Aorta (tissue), 5 donors: ENCODE measurements around the gene WFDC11. TPM values are rescaled to one million over a fixed set of nuclear protein-coding genes. Genes with fewer than 3 reads are reported as not detected.

Source experiments
- ATAC-seq: fragments of 200-7000 bp; cut with Tn5 transposase; one replicate; pipeline ENCODE4 v1.9.1; 2022; ENCODE audit warnings: moderate library complexity; ENCODE audit not compliant: low FRiP score
- DNase-seq, 2 donors: peaks; one replicate each; pipeline ENCODE4 v3.0.0-alpha.2; 2020
- H3K27ac ChIP-seq, 2 donors: one replicate each; pipeline ENCODE4 v1.5.1; 2013; ENCODE audit warnings: low read length in 2 of 2, mild to moderate bottlenecking in 2 of 2, moderate library complexity in 2 of 2, control low read depth in 1 of 2, inconsistent platforms in 1 of 2, low read depth in 1 of 2
- H3K27me3 ChIP-seq, 2 donors: one replicate each; pipeline ENCODE4 v1.6.1; 2013; ENCODE audit warnings: control low read depth in 1 of 2, low read length in 1 of 2, mild to moderate bottlenecking in 1 of 2, moderate library complexity in 1 of 2; ENCODE audit not compliant: insufficient read depth in 2 of 2, control insufficient read depth in 1 of 2
- H3K36me3 ChIP-seq, 2 donors: one replicate each; pipeline ENCODE4 v1.6.1; 2013; ENCODE audit warnings: control low read depth in 1 of 2, low read length in 1 of 2, mild to moderate bottlenecking in 1 of 2; ENCODE audit not compliant: insufficient read depth in 2 of 2, control insufficient read depth in 1 of 2
- H3K4me1 ChIP-seq, 2 donors: one replicate each; pipeline ENCODE4 v1.6.1; 2013; ENCODE audit warnings: low read length in 2 of 2, control low read depth in 1 of 2, mild to moderate bottlenecking in 1 of 2, moderate library complexity in 1 of 2; ENCODE audit not compliant: insufficient read depth in 2 of 2, control insufficient read depth in 1 of 2
- H3K4me3 ChIP-seq, 2 donors: one replicate each; pipeline ENCODE4 v1.5.1; 2013; ENCODE audit warnings: low read length in 2 of 2, control low read depth in 1 of 2, mild to moderate bottlenecking in 1 of 2
- H3K9me3 ChIP-seq: one replicate; pipeline ENCODE4 v1.6.1; 2013; ENCODE audit warnings: mild to moderate bottlenecking, low read length; ENCODE audit not compliant: control insufficient read depth
- WGBS, 2 donors: extraction: QIAGEN DNeasy Blood & Tissue Kit; methylation state at CpG; one replicate each; pipeline ENCODE4 v1.1.7; 2013; 5-methylcytosine and 5-hydroxymethylcytosine counted together
- intact Hi-C, 2 donors: fragments of 100-400 bp; cut with DNase I; formaldehyde crosslinking; loops; one replicate each; pipeline versions ENCODE4 v1.14.2 to v1.15.0; 2022
- microRNA-seq, 2 donors: library from miRNA; unstranded; fragments of <30 nt; microRNA quantifications; one replicate each; pipeline ENCODE4 v1.2.0, GENCODE V29; 2020
- polyA plus RNA-seq, 2 donors: library from polyadenylated mRNA; stranded (reverse); fragments of 200-250 nt; gene quantifications; one replicate each; pipeline ENCODE4 v1.2.3, GENCODE V29; 2013
- total RNA-seq, 2 donors: library from RNA; stranded (reverse); fragmentation: NEBNext Ultra II Directional; extraction: Animal tissue kit (Norgen Biotek cat#: 25700); gene quantifications; one replicate each; pipeline ENCODE4 v1.2.1, GENCODE V29; 2021
- donor health status: healthy with polysubstance abuse.
- donor health status: Bipolar disorder and iron deficiency.
- donor health status: DM: no; HTN: no; CAD: no.
- donor health status: DM: no; HTN: no; CAD: no.
- donor health status: DM: yes; HTN: yes; CAD: no.

WFDC11 gene
- total and polyA plus RNA-seq, 4 donors, result not detected

DNA sequence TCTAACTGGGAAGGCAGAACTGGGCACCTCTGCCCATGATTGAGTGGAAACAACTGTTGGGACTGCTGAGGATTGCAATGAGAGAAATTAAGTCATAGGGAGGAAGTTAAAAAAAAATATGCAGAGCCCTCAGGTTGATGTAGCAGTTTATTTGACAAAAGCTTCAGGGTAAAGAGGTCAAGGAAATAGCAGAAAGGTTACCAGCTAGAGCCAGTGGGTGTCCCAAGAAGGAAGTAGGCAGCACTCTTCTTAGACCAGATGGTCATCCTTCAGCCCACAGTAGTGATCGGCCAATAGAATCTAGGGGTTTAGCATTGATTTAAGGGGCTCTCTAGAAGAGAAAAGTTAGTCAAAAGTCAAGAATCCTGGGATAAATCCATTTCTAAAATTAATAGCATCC, 62.2 kb downstream of the WFDC11 start:
- 86 to 88% methylated on average over 1 of the region's 1 CpG for WGBS, 2 donors
- no peaks in the 10 kb centered on the region for H3K36me3 ChIP-seq
- DNase-seq (no peak), ATAC-seq (no peak)
- H3K9me3 ChIP-seq, result peaks cover 3% of the 10 kb centered on the region
- intact Hi-C loops, result no loop called here
- H3K27me3 ChIP-seq, result no peaks in the 10 kb centered on the region
- no peak overlapping the region for H3K4me3 ChIP-seq
- H3K4me1 ChIP-seq, result no peaks in the 10 kb centered on the region
- no peak overlapping the region for H3K27ac ChIP-seq

Small RNA genes lying within 50 kb of the gene (microRNA-seq; reads per million reads assigned to microRNA genes)
- 5.0 to 14.9 reads per million in 2 donors for gene MIR3617

Other genes with a start within 250 kb of the WFDC11 start
- gene WFDC2, start 200.5 kb downstream of the WFDC11 start, total RNA-seq, result 1 to 10 TPM; 1.5 to 2.3 TPM
- 1 to 10 TPM in 1 of 2 donors, under 1 TPM in 1; 0.56 to 1.0 TPM for gene WFDC2, start 200.5 kb downstream of the WFDC11 start, polyA plus RNA-seq
- gene SPINT3, start 154.6 kb downstream of the WFDC11 start, total RNA-seq, result not detected
- not detected for gene SPINT3, start 154.6 kb downstream of the WFDC11 start, polyA plus RNA-seq
- not detected for gene WFDC6, start 130.8 kb downstream of the WFDC11 start, total RNA-seq
- not detected for gene WFDC6, start 130.8 kb downstream of the WFDC11 start, polyA plus RNA-seq
- gene EPPIN, start 122.8 kb downstream of the WFDC11 start, total RNA-seq, result not detected
- gene EPPIN, start 122.8 kb downstream of the WFDC11 start, polyA plus RNA-seq, result not detected
- gene WFDC8, start 91.0 kb downstream of the WFDC11 start, total RNA-seq, result not detected
- not detected for gene WFDC8, start 91.0 kb downstream of the WFDC11 start, polyA plus RNA-seq
- not detected for gene WFDC10A, start 40.5 kb downstream of the WFDC11 start, total RNA-seq
- gene WFDC10A, start 40.5 kb downstream of the WFDC11 start, polyA plus RNA-seq, result not detected
- gene WFDC9, start 39.0 kb downstream of the WFDC11 start, total RNA-seq, result not detected
- gene WFDC9, start 39.0 kb downstream of the WFDC11 start, polyA plus RNA-seq, result not detected
- not detected for gene WFDC13, start 31.8 kb upstream of the WFDC11 start, total RNA-seq
- gene WFDC13, start 31.8 kb upstream of the WFDC11 start, polyA plus RNA-seq, result not detected
- gene WFDC10B, start 34.8 kb upstream of the WFDC11 start, total RNA-seq, result not detected
- 1 to 10 TPM in 1 of 2 donors, not detected in 1; 1.7 TPM for gene WFDC10B, start 34.8 kb upstream of the WFDC11 start, polyA plus RNA-seq
- gene SPINT4, start 52.1 kb upstream of the WFDC11 start, total RNA-seq, result not detected
- gene SPINT4, start 52.1 kb upstream of the WFDC11 start, polyA plus RNA-seq, result not detected
- gene WFDC3, start 121.6 kb upstream of the WFDC11 start, total RNA-seq, result 1 to 10 TPM; 1.6 to 3.6 TPM
- gene WFDC3, start 121.6 kb upstream of the WFDC11 start, polyA plus RNA-seq, result 1 to 10 TPM in 1 of 2 donors, not detected in 1; 1.9 TPM
- gene DNTTIP1, start 121.7 kb upstream of the WFDC11 start, total RNA-seq, result 10 to 100 TPM; 25.8 to 27.8 TPM
- 10 to 100 TPM; 29.3 to 30.7 TPM for gene DNTTIP1, start 121.7 kb upstream of the WFDC11 start, polyA plus RNA-seq
- gene UBE2C, start 142.4 kb upstream of the WFDC11 start, total RNA-seq, result 1 to 10 TPM; 1.0 to 1.9 TPM
- 1 to 10 TPM in 1 of 2 donors, not detected in 1; 5.0 TPM for gene UBE2C, start 142.4 kb upstream of the WFDC11 start, polyA plus RNA-seq
- not detected for gene TNNC2, start 157.1 kb upstream of the WFDC11 start, total RNA-seq
- 10 to 100 TPM in 1 of 2 donors, 1 to 10 TPM in 1; 1.9 to 26.3 TPM for gene TNNC2, start 157.1 kb upstream of the WFDC11 start, polyA plus RNA-seq
- gene SNX21, start 163.6 kb upstream of the WFDC11 start, total RNA-seq, result 10 to 100 TPM; 36.2 to 57.7 TPM
- 100 to 1,000 TPM in 1 of 2 donors, 10 to 100 TPM in 1; 14.9 to 117 TPM for gene SNX21, start 163.6 kb upstream of the WFDC11 start, polyA plus RNA-seq
- 10 to 100 TPM; 11.2 to 15.8 TPM for gene ACOT8, start 187.2 kb upstream of the WFDC11 start, total RNA-seq
- 10 to 100 TPM; 24.3 to 32.5 TPM for gene ACOT8, start 187.2 kb upstream of the WFDC11 start, polyA plus RNA-seq
- gene ZSWIM3, start 187.4 kb upstream of the WFDC11 start, total RNA-seq, result 1 to 10 TPM; 2.5 to 4.5 TPM
- 1 to 10 TPM; 1.5 to 1.7 TPM for gene ZSWIM3, start 187.4 kb upstream of the WFDC11 start, polyA plus RNA-seq
- 1 to 10 TPM; 5.3 to 8.2 TPM for gene ZSWIM1, start 211.0 kb upstream of the WFDC11 start, total RNA-seq
- 1 to 10 TPM; 2.9 to 3.4 TPM for gene ZSWIM1, start 211.0 kb upstream of the WFDC11 start, polyA plus RNA-seq
- gene SPATA25, start 217.4 kb upstream of the WFDC11 start, total RNA-seq, result 1 to 10 TPM; 2.9 to 8.6 TPM
- gene SPATA25, start 217.4 kb upstream of the WFDC11 start, polyA plus RNA-seq, result 1 to 10 TPM in 1 of 2 donors, not detected in 1; 2.3 TPM
- gene NEURL2, start 221.0 kb upstream of the WFDC11 start, total RNA-seq, result 10 to 100 TPM in 1 of 2 donors, 1 to 10 TPM in 1; 9.9 to 32.9 TPM
- gene NEURL2, start 221.0 kb upstream of the WFDC11 start, polyA plus RNA-seq, result 1 to 10 TPM; 2.0 to 7.0 TPM
- gene CTSA, start 221.1 kb upstream of the WFDC11 start, total RNA-seq, result 100 to 1,000 TPM in 1 of 2 donors, 10 to 100 TPM in 1; 83.4 to 140 TPM
- 100 to 1,000 TPM in 1 of 2 donors, 10 to 100 TPM in 1; 37.9 to 175 TPM for gene CTSA, start 221.1 kb upstream of the WFDC11 start, polyA plus RNA-seq
- 100 to 1,000 TPM; 113 to 445 TPM for gene PLTP, start 241.9 kb upstream of the WFDC11 start, total RNA-seq
- 100 to 1,000 TPM in 1 of 2 donors, 10 to 100 TPM in 1; 80.7 to 103 TPM for gene PLTP, start 241.9 kb upstream of the WFDC11 start, polyA plus RNA-seq